Skeletal muscle satellite cell (primary cell): ENCODE measurements around the gene SERP1.
"Not testable (repeated sequence)": the region's sequence is repeated elsewhere in the genome, so short reads cannot be mapped to it uniquely, and the experiment has no call there.

Experiments
- H3K27me3 ChIP-seq: 2 replicates; pipeline ENCODE4 v1.7.0; 2013; ENCODE audit warnings: low read length; ENCODE audit not compliant: control insufficient read depth, insufficient read depth
- H3K36me3 ChIP-seq: 2 replicates; pipeline ENCODE4 v1.7.0; 2013; ENCODE audit warnings: mild to moderate bottlenecking, control low read depth, low read length; ENCODE audit not compliant: insufficient read depth
- H3K4me1 ChIP-seq: 2 replicates; pipeline ENCODE4 v1.7.0; 2013; ENCODE audit warnings: low read length; ENCODE audit not compliant: control insufficient read depth, insufficient read depth
- H3K4me2 ChIP-seq: 2 replicates; pipeline ENCODE4 v1.7.0; 2013; ENCODE audit warnings: mild to moderate bottlenecking, low read length
- H3K4me3 ChIP-seq: 2 replicates; pipeline ENCODE4 v1.7.0; 2013; ENCODE audit warnings: low read length
- H3K9ac ChIP-seq: 2 replicates; pipeline ENCODE4 v1.7.0; 2013; ENCODE audit warnings: mild to moderate bottlenecking, low read depth, low read length, moderate library complexity
- H3K9me3 ChIP-seq: replicated peaks from 2 replicates; pipeline ENCODE4 v1.7.0; 2013; ENCODE audit warnings: mild to moderate bottlenecking, control low read depth, low read length

SERP1 gene

GRCh38 chr3:150508401-150508800 is 37.9 kb downstream of the SERP1 start:
- H3K27me3 ChIP-seq = no peaks in the 10 kb centered on the region
- no peaks in the 10 kb centered on the region for H3K9me3 ChIP-seq
- H3K4me3 ChIP-seq = no peak overlapping the region
- no peak overlapping the region for H3K4me2 ChIP-seq
- no peaks in the 10 kb centered on the region for H3K4me1 ChIP-seq
- H3K36me3 ChIP-seq = no peaks in the 10 kb centered on the region
- H3K9ac ChIP-seq = no peak overlapping the region

- Histone ChIP-seq H3K4me3 (no peak overlapping the region), H3K9ac (no peak overlapping the region), H3K4me2 (no peak overlapping the region), H3K27me3 (no peaks in the 10 kb centered on the region), H3K4me1 (no peaks in the 10 kb centered on the region), H3K9me3 (no peaks in the 10 kb centered on the region), H3K36me3 (no peaks in the 10 kb centered on the region)
These were observed 41.8 kb downstream of the SERP1 start for GRCh38 chr3:150504483-150504882.

- H3K27me3 ChIP-seq = no peaks in the 10 kb centered on the region
- H3K4me3 ChIP-seq = no peak overlapping the region
- no peaks in the 10 kb centered on the region for H3K4me1 ChIP-seq
- H3K9me3 ChIP-seq = no peaks in the 10 kb centered on the region
- H3K9ac ChIP-seq = no peak overlapping the region
- no peak overlapping the region for H3K4me2 ChIP-seq
- H3K36me3 ChIP-seq = no peaks in the 10 kb centered on the region
These were observed 42.7 kb downstream of the SERP1 start for GRCh38 chr3:150503402-150504099.

GRCh38 chr3:150500960-150501359 is 45.3 kb downstream of the SERP1 start:
- not testable (repeated sequence) for H3K9ac ChIP-seq, H3K4me3 ChIP-seq, H3K4me2 ChIP-seq, H3K9me3 ChIP-seq, H3K36me3 ChIP-seq, H3K27me3 ChIP-seq, H3K4me1 ChIP-seq

GRCh38 chr3:150497956-150498355 is 48.3 kb downstream of the SERP1 start:
- Histone ChIP-seq H3K9ac (no peak overlapping the region), H3K9me3 (no peaks in the 10 kb centered on the region), H3K4me2 (no peak overlapping the region), H3K36me3 (no peaks in the 10 kb centered on the region), H3K27me3 (no peaks in the 10 kb centered on the region), H3K4me3 (no peak overlapping the region), H3K4me1 (peaks cover 5% of the 10 kb centered on the region)

- H3K9me3 ChIP-seq = no peaks in the 10 kb centered on the region
- no peak overlapping the region for H3K9ac ChIP-seq
- H3K4me2 ChIP-seq = no peak overlapping the region
- H3K36me3 ChIP-seq = no peaks in the 10 kb centered on the region
- no peaks in the 10 kb centered on the region for H3K27me3 ChIP-seq
- H3K4me3 ChIP-seq = no peak overlapping the region
- H3K4me1 ChIP-seq = peaks cover 5% of the 10 kb centered on the region
These were observed 50.6 kb downstream of the SERP1 start for GRCh38 chr3:150495563-150496168.

- Histone ChIP-seq H3K4me3 (no peak overlapping the region), H3K9ac (no peak overlapping the region), H3K4me2 (no peak overlapping the region), H3K4me1 (peaks cover 5% of the 10 kb centered on the region), H3K27me3 (no peaks in the 10 kb centered on the region), H3K9me3 (no peaks in the 10 kb centered on the region), H3K36me3 (no peaks in the 10 kb centered on the region)
These were observed 51.1 kb downstream of the SERP1 start for GRCh38 chr3:150495149-150495548.

- Histone ChIP-seq H3K27me3 (no peaks in the 10 kb centered on the region), H3K4me3 (no peak overlapping the region), H3K4me1 (peaks cover 5% of the 10 kb centered on the region), H3K9ac (no peak overlapping the region), H3K9me3 (no peaks in the 10 kb centered on the region), H3K4me2 (no peak overlapping the region), H3K36me3 (no peaks in the 10 kb centered on the region)
These were observed 51.8 kb downstream of the SERP1 start for GRCh38 chr3:150494411-150494977.
